Mucosa of stomach (tissue), 1 donor: ENCODE measurements around the gene INAVA.
"Not testable (repeated sequence)": the region's sequence is repeated elsewhere in the genome, so short reads cannot be mapped to it uniquely, and the experiment has no call there.

Experiments used
- H3K27me3 ChIP-seq: one replicate; pipeline ENCODE4 v1.7.0; 2013; ENCODE audit warnings: mild to moderate bottlenecking, low read length; ENCODE audit not compliant: control insufficient read depth, insufficient read depth
- H3K36me3 ChIP-seq: one replicate; pipeline ENCODE4 v1.7.0; 2013; ENCODE audit warnings: low read length; ENCODE audit not compliant: control insufficient read depth, insufficient read depth
- H3K4me1 ChIP-seq: one replicate; pipeline ENCODE4 v1.7.0; 2013; ENCODE audit warnings: mild to moderate bottlenecking, low read length; ENCODE audit not compliant: control insufficient read depth, insufficient read depth
- H3K4me3 ChIP-seq: one replicate; pipeline ENCODE4 v1.7.0; 2013; ENCODE audit warnings: low read length
- H3K9ac ChIP-seq: one replicate; pipeline ENCODE4 v1.7.0; 2013; ENCODE audit warnings: mild to moderate bottlenecking, low read length, moderate library complexity
- H3K9me3 ChIP-seq: one replicate; pipeline ENCODE4 v1.7.0; 2013; ENCODE audit warnings: mild to moderate bottlenecking, low read length, moderate library complexity; ENCODE audit not compliant: control insufficient read depth
- donor health status: Pancreatic carcinoma.

INAVA gene

GRCh38 chr1:200935286-200935962 is 40.7 kb downstream of the INAVA start:
- H3K9ac ChIP-seq, H3K9me3 ChIP-seq, H3K27me3 ChIP-seq: not testable (repeated sequence)

DNA sequence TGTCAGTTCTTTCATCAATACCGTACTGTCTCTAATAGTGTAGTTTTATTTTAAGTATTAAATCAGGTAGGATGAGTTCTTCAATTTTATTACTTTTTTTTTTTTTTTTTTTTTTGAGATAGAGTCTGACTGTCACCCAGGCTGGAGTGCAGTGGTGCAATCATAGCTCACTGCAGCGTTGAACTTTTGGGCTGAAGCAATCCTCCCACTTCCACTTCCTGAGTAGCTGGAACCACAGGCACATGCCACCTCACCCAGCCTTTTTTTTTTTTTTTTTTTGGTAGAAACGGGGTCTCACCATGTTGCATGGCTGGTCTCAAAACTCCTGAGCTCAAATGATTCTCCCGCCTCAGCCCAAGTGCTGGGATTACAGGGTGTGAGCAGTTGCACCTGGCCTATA is 44.3 kb downstream of the INAVA start:
- H3K9ac ChIP-seq: no peak overlapping the region

More at GRCh38 chr1:200935286-200935962, 40.7 kb downstream of the INAVA start:
- not testable (repeated sequence) for H3K4me1 ChIP-seq, H3K4me3 ChIP-seq, H3K36me3 ChIP-seq

GRCh38 chr1:200945111-200945510 is 50.4 kb downstream of the INAVA start:
- H3K4me3 ChIP-seq: no peak overlapping the region
- no peaks in the 10 kb centered on the region for H3K9me3 ChIP-seq
- H3K4me1 ChIP-seq: no peaks in the 10 kb centered on the region
- no peaks in the 10 kb centered on the region for H3K36me3 ChIP-seq
- H3K9ac ChIP-seq: no peak overlapping the region
- H3K27me3 ChIP-seq: no peaks in the 10 kb centered on the region

More for the DNA sequence above, 44.3 kb downstream of the INAVA start:
- no peaks in the 10 kb centered on the region for H3K27me3 ChIP-seq
- H3K4me3 ChIP-seq: no peak overlapping the region
- H3K4me1 ChIP-seq: no peaks in the 10 kb centered on the region
- no peaks in the 10 kb centered on the region for H3K36me3 ChIP-seq
- no peaks in the 10 kb centered on the region for H3K9me3 ChIP-seq

DNA sequence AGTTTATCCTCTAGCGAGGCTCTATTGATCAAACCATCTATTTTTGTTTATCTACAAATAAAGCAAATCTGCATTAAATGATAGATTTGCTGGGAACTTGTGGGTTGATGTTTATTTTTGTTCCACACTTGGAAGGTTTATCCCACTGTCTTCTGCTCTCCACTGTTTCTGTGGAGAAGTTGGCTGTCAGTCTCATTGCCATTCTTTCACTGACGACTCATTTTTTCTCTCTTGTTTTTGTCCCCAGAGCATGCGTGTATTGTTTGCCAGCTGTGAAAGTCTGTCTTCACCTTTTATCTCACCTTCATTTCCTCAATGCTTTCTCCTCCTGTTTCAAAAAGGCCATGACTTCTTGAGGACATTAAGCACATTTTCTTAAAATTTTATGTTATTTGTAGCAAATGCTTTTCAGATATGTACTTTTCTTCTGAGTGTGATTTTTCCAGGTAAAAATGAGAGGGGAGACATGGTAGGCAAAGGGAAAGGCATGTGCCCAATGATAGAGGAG is 52.4 kb downstream of the INAVA start:
- Histone ChIP-seq H3K9ac (no peak overlapping the region), H3K9me3 (no peaks in the 10 kb centered on the region), H3K4me1 (no peaks in the 10 kb centered on the region), H3K36me3 (no peaks in the 10 kb centered on the region), H3K4me3 (no peak overlapping the region), H3K27me3 (no peaks in the 10 kb centered on the region)

- H3K9me3 ChIP-seq: no peaks in the 10 kb centered on the region
- no peak overlapping the region for H3K9ac ChIP-seq
- no peak overlapping the region for H3K4me3 ChIP-seq
- H3K4me1 ChIP-seq: no peaks in the 10 kb centered on the region
- no peaks in the 10 kb centered on the region for H3K36me3 ChIP-seq
- H3K27me3 ChIP-seq: no peaks in the 10 kb centered on the region
These were observed 54.9 kb downstream of the INAVA start for GRCh38 chr1:200949626-200950025.

GRCh38 chr1:200951016-200951415 is 56.3 kb downstream of the INAVA start:
- no peaks in the 10 kb centered on the region for H3K36me3 ChIP-seq
- no peaks in the 10 kb centered on the region for H3K4me1 ChIP-seq
- no peak overlapping the region for H3K9ac ChIP-seq
- no peaks in the 10 kb centered on the region for H3K9me3 ChIP-seq
- no peaks in the 10 kb centered on the region for H3K27me3 ChIP-seq
- H3K4me3 ChIP-seq: no peak overlapping the region

DNA sequence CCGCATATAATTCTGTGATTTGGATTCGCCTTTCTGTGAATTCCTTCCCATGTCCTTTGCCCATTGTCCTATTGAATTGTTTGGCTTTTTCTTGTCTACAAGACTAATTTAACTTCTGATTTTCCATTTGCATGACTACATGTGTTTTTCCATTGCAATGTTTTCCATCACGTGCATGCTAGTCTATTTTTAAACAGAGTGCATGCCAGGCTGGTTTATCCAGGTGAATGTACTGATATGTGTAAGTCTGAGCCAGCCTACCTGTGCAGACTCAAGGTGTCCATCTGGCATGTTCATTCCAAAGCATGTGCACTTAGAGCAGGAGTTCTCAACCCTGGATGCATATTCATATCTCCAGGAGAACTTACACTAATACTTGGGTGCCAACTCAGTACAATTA is 59.7 kb downstream of the INAVA start:
- Histone ChIP-seq H3K4me3 (no peak overlapping the region), H3K27me3 (no peaks in the 10 kb centered on the region), H3K36me3 (no peaks in the 10 kb centered on the region), H3K4me1 (no peaks in the 10 kb centered on the region), H3K9ac (no peak overlapping the region), H3K9me3 (no peaks in the 10 kb centered on the region)

- Histone ChIP-seq H3K4me1 (no peaks in the 10 kb centered on the region), H3K27me3 (no peaks in the 10 kb centered on the region), H3K9ac (no peak overlapping the region), H3K9me3 (no peaks in the 10 kb centered on the region), H3K36me3 (no peaks in the 10 kb centered on the region), H3K4me3 (no peak overlapping the region)
These were observed 63.9 kb downstream of the INAVA start for GRCh38 chr1:200958597-200958996.

DNA sequence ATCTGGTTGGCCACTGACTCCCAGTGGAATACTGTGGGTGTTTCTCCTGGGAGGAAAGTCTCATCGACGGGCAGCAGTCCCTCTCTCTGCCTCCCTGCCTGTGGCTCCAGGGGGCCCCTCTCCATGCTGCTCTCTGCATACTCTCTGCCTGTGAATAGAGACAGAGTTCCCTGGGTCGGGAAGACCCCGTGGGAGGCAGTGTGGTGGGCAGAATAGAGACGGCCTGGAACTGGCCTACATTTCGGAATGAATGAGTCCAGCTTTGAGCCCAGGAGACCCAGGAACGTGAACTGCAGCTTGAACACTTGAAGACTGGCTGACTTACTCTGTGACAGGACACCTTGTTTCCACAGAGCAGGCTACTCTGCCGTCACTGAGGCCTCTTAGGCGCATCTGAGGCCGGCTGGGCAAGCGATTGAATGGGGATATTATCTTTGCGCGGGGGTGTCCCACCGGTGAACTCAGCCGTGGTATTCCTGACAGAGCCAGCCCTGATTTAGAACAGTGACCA is 64.8 kb downstream of the INAVA start:
- Histone ChIP-seq H3K9ac (no peak overlapping the region), H3K4me1 (no peaks in the 10 kb centered on the region), H3K9me3 (no peaks in the 10 kb centered on the region), H3K36me3 (no peaks in the 10 kb centered on the region), H3K27me3 (no peaks in the 10 kb centered on the region), H3K4me3 (no peak overlapping the region)

DNA sequence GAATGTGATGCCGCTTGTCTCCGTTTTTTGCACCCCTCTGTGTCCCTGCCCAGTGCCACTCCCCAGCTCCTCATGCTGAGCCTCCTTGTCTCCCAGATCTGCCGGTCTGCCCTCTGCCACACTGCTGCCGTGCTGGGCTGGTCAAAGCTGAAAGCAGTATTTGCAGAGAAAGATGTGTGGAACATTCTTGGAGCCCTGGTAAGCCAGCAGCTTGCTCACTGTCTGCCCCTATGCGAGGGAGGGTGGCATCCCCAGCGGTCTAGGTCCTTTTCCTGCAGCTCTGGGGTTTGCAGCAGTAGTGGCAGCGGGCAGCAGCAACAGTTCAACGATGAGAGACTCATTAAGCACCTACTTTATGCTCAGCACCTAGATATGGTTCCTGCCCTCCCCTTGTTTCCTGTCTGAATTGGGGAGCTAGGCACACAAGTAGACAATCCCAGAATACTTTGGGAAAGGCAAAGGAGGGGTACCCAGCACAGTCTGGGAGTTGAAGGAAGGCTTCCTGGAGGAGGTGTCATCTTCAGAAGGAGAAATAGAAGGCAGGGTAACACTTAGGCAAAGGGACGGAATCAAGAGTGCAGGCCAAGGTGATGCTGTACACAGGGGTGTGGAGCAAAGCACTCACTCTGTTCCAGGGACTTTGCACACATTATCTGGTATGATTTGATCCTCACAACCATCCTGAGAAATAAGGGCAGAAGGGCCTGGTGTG is 65.7 kb downstream of the INAVA start:
- Histone ChIP-seq H3K27me3 (no peaks in the 10 kb centered on the region), H3K9me3 (no peaks in the 10 kb centered on the region), H3K9ac (no peak overlapping the region), H3K4me3 (no peak overlapping the region), H3K4me1 (no peaks in the 10 kb centered on the region), H3K36me3 (no peaks in the 10 kb centered on the region)

GRCh38 chr1:200960948-200961340 is 66.2 kb downstream of the INAVA start:
- H3K4me3 ChIP-seq: no peak overlapping the region
- H3K9me3 ChIP-seq: no peaks in the 10 kb centered on the region
- no peak overlapping the region for H3K9ac ChIP-seq
- no peaks in the 10 kb centered on the region for H3K36me3 ChIP-seq
- H3K27me3 ChIP-seq: no peaks in the 10 kb centered on the region
- no peaks in the 10 kb centered on the region for H3K4me1 ChIP-seq

GRCh38 chr1:200962151-200962550 is 67.5 kb downstream of the INAVA start:
- not testable (repeated sequence) for H3K36me3 ChIP-seq, H3K9ac ChIP-seq, H3K27me3 ChIP-seq, H3K4me3 ChIP-seq, H3K9me3 ChIP-seq, H3K4me1 ChIP-seq
